ENCODE data around the gene EFCAB14. TPM values are rescaled to one million over a fixed set of nuclear protein-coding genes. Genes with fewer than 3 reads are reported as not detected.

The EFCAB14 gene
- total and polyA plus RNA-seq, 2 experiments from 2014 or later: 23.3 to 49.0 TPM

- DNase-seq (ENCODE audit: low spot score) (no peak), ATAC-seq (no peak)
- Histone ChIP-seq H3K4me1 (ENCODE audit: insufficient read depth) (no peaks in the 10 kb centered on the region), H2AFZ (no peak overlapping the region), H3F3A (replicated peaks; ENCODE audit: low read depth) (no peaks in the 10 kb centered on the region), H3K4me2 (no peak overlapping the region), H3K27ac (ENCODE audit: low read depth) (no peak overlapping the region), H3K79me2 (replicated peaks; ENCODE audit: insufficient read depth) (peaks cover 10% of the 10 kb centered on the region), H3K9me2 (ENCODE audit: insufficient read depth) (no peaks in the 10 kb centered on the region), H3K4me3 (no peak overlapping the region), H4K20me1 (replicated peaks; ENCODE audit: insufficient read depth) (peaks cover 28% of the 10 kb centered on the region), H3K27me3 (ENCODE audit: insufficient read depth) (no peaks in the 10 kb centered on the region), H3K36me3 (ENCODE audit: insufficient read depth) (peaks cover 36% of the 10 kb centered on the region)
- Mint-ChIP-seq H3K4me3 (no peak overlapping the region), H3K4me1 (no peaks in the 10 kb centered on the region), H3K9me3 (no peaks in the 10 kb centered on the region), H3K27ac (no peak overlapping the region), H3K27me3 (ENCODE audit: insufficient read depth, low read depth, poor library complexity) (no peaks in the 10 kb centered on the region), H3K36me3 (ENCODE audit: low read depth) (peaks cover 41% of the 10 kb centered on the region)
- TF ChIP-seq ZNF462 (CRISPR knock-in tag; IDR thresholded peaks at IDR 0.05) (no peak), CREB1 (CRISPR knock-in tag; IDR thresholded peaks at IDR 0.05; ENCODE audit: low read depth) (no peak), JUNB (IDR thresholded peaks at IDR 0.05; ENCODE audit: unreplicated experiment) (no peak), EZH2 (IDR thresholded peaks at IDR 0.05; ENCODE audit: low read depth, unreplicated experiment) (no peak), ETS1 (IDR thresholded peaks at IDR 0.05) (no peak), NANOG (IDR thresholded peaks at IDR 0.05; ENCODE audit: borderline replicate concordance) (no peak), EZH2phosphoT487 (IDR thresholded peaks at IDR 0.05; ENCODE audit: unreplicated experiment) (no peak), ZNF331 (CRISPR knock-in tag; IDR thresholded peaks at IDR 0.05; ENCODE audit: low read depth) (no peak), POLR2AphosphoS5 (IDR thresholded peaks at IDR 0.05; ENCODE audit: low read depth) (no peak), CTCF (conservative IDR thresholded peaks at IDR 0.05; ENCODE audit: low read depth in 2 of 2) (no peak), ZNF114 (CRISPR knock-in tag; IDR thresholded peaks at IDR 0.05) (no peak), REST (IDR thresholded peaks at IDR 0.05; ENCODE audit: unreplicated experiment) (no peak), STAT1 (IDR thresholded peaks at IDR 0.05; ENCODE audit: unreplicated experiment) (no peak)
Observed at GRCh38 chr1:46705408-46705807, 13.5 kb downstream of the EFCAB14 start.
